Stimulated activated CD4-positive, alpha-beta T cell treated with anti-CD3 and anti-CD28 coated beads, Interleukin-2, amount 100 ng/mL, for 24 hours (primary cell): ENCODE data around the gene SSX5.
A peak's percentile ranks its signal among the peaks of the same experiment; 100 is the strongest.
"Not testable (repeated sequence)": the region's sequence is repeated elsewhere in the genome, so short reads cannot be mapped to it uniquely, and the experiment has no call there.

Source experiments
- DNase-seq, 2 donors: peaks; one replicate each; pipeline ENCODE4 v3.0.0-alpha.2; 2020

Gene SSX5, protein sequence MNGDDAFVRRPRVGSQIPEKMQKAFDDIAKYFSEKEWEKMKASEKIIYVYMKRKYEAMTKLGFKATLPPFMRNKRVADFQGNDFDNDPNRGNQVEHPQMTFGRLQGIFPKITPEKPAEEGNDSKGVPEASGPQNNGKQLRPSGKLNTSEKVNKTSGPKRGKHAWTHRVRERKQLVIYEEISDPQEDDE

DNA sequence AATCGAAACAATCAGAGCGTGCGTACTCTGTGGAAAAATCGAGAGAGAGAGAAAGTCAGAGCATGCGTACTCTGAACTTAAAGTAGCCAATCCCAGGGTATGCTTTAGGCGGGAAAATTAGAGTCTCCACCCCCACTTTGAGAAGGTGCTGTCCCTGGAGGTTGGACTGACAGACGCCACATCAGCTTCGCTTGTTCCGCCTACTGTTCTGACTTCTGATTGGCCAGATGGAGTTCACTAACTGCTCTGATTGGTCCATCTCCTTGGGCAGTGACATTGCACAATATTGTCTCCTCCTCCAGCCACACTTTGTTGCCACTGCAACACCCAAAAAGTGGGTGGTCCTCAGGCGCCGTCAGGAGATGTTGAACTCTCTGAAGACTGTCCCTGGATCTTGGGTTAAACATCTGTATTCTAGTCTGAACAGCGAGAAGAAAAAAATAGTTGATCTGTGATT is at the start of gene SSX5:
SSX5 (minus strand) TSS at position 51 of the 457 bp plus-strand sequence. CDS start 1,437 bp downstream, outside the sequence.
- DNase-seq: no peak

GRCh38 chrX:48224196-48224595 is 27.6 kb upstream of the SSX5 start:
- DNase-seq: not testable (repeated sequence)

- DNase-seq: not testable (repeated sequence)
These were observed 17.7 kb upstream of the SSX5 start for GRCh38 chrX:48214341-48214740.

GRCh38 chrX:48190024-48190423 is 6.6 kb downstream of the SSX5 start:
- DNase-seq: not testable (repeated sequence)

- not testable (repeated sequence) for DNase-seq
These were observed 14.7 kb downstream of the SSX5 start for GRCh38 chrX:48181882-48182281.

DNA sequence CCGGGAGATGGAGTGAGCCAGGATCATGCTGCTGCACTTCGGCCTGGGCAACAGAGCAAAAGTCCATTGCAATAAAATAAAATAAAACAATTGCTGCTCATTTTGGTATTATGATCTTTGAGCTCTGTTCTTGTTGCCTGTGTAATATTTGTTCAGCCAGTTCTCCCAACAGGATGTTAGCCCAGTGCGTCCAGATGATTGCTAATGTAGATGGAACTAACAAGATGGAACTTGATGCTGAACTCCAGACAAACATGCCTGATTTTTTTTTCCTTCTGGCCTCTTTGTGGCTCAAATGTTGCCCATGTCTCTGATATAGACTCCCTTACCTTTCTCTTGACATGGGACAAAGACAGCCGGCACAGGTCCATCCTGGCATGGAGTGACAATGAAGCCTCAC is 15.8 kb downstream of the SSX5 start:
- DNase-seq: no peak

DNA sequence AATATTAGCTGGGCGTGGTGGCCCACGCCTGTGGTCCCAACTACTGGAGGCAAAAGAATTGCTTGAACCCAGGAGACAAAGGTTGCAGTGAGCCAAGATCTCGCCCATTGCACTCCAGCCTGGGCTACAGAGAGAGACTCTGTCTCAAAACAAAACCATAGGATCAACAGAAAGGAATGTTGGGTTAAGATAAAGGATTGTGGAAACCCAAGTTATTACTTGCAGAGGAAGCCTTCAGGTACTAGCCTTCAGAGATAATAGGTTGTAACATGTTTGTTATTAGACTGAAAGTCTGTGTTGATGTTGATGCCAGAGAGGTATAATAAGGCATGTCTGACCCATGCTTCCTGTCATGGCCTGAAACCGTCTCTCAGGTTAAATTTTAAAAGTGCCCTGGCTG is 16.9 kb downstream of the SSX5 start:
- no peak for DNase-seq

- not testable (repeated sequence) for DNase-seq
These were observed 30.3 kb downstream of the SSX5 start for GRCh38 chrX:48166322-48166721.

DNA sequence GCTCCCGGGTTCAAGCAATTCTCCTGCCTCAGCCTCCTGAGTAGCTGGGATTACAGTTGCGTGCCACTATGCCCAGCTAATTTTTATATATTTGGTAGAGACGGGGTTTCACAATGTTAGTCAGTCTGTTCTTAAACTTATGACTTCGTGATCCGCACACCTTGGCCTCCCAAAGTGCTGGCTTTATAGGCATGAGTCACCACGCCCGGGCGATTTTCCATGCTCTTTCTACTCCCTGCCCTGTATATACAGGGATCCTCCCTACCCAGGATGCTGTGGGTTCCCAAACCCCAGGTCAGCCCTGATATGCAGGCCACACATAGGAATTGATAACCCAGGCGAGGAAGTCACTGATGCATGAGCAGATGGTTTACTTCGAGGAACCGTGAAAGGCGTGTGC is 31.4 kb downstream of the SSX5 start:
- no peak for DNase-seq

- DNase-seq: no peak
These were observed 40.6 kb downstream of the SSX5 start for GRCh38 chrX:48156014-48156413.

DNA sequence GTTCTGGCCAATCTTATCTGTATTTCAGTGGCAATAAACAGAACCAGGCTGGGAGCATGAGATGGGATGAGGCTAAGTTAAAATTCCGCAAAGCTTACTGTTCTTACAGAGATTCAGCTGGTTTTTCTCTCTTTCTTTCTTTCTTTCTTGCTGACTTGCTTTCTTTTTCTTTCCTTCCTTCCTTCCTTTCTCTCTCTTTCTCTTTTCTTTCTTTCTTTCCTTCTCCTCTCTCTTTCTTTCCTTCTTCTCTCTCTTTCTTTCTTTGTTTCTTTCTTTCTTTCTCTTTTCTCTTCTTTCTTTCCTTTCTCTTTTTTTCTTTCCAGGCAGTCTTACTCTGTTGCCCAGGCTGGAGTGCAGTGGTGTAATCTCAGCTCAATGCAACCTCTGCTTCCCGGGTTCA is 41.8 kb downstream of the SSX5 start:
- no peak for DNase-seq

DNA sequence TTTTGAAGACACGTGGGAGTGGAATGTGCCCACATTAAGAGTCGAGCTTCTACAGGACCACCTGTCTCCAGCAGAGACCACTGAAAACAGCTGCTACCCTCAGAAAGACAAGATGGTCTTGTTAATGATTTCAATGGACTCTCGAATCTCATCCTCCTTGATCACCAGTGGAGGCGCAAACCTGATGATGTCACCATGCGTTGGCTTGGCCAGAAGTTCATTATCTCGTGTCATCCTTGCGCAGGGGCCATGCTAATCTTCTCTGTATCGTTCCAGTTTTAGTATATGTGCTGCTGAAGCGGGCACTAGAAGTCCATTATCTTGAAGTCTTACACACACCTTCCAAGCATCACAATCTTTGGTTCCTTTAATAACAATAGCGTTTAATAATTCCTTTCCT is 42.8 kb downstream of the SSX5 start:
- DNase-seq: no peak

DNA sequence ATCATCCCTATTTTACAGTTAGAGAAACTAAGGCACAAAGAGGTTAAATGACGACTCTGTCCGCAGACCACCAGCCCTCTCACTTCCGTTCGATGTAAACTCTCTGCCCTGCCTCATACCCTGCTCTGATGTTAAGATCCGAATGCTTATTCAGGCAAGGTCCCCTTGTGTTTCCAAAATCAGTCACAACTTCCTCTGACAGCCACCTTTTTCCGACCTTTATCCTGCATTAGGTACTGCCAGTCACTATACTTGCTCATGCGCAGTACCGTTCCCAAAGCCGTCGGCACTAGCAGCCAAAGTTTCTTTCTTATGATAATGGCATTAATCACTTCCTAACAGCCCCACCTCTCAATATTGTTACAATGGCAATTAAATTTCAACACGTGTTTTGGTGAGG is 53.9 kb downstream of the SSX5 start:
- DNase-seq: peak; percentile 25 to 29

DNA sequence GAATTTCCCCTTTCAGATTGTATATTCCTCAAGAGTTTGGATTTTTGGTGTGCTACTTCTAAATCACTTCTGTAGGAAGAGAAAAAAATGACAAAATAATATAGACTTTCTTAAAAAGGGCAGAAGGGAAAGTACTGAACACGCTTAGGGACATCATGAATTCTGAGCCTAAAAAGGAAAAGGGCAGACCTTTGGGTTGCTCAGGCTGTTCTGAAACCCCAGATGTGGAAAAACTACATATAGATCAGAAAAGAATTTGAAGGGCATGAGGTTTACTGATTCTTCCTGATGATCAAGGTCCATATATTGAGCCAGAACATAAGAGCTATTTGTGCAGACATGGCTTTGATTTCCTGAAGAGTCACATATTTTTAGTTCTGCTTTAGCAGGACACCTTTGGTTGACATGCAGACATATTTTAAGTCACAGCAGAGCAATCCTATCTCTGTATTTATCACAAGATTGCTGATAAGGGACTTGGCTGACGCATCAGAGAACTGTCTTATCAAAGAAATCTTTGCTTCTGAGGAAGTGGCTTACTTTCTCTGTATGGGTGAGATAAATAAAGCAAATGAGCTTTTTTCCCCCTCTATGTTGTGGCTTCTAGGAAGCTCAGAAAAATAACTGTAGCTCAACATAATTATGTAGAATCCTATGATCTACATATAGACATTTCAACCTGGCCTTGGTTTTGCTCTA is 54.6 kb downstream of the SSX5 start:
- DNase-seq: not testable (repeated sequence)

GRCh38 chrX:48139076-48139475 is 57.5 kb downstream of the SSX5 start:
- not testable (repeated sequence) for DNase-seq
